Activated CD8-positive, alpha-beta T cell treated with anti-CD3 and anti-CD28 coated beads for 36 hours (primary cell): Measurements from ENCODE around the gene NELFA. TPM values are rescaled to one million over a fixed set of nuclear protein-coding genes. Genes with fewer than 3 reads are reported as not detected.

Experiments
- ATAC-seq: fragments of 200-7000 bp; cut with Tn5 transposase; one replicate; pipeline ENCODE4 v1.10.0; 2021; ENCODE audit warnings: mild to moderate bottlenecking, moderate library complexity
- CTCF ChIA-PET: fragments of 350-600 bp; sonication (Branson Sonifier 250); formaldehyde crosslinking; loops from one replicate; lab custom pipeline; 2021; ENCODE audit warnings: antibody characterized with exemption; lab: Charles Lee
- POLR2A ChIA-PET: fragments of 350-600 bp; sonication (Branson Sonifier 250); formaldehyde crosslinking; loops from one replicate; lab custom pipeline; 2021; ENCODE audit warnings: antibody characterized with exemption; lab: Charles Lee
- DNase-seq: peaks from one replicate; pipeline ENCODE4 v3.0.0-alpha.2; 2020
- H3K27ac Mint-ChIP-seq: one replicate; pipeline ENCODE4 v1.8.0; 2021; ENCODE audit warnings: mild to moderate bottlenecking, mixed read lengths
- H3K27me3 Mint-ChIP-seq: one replicate; pipeline ENCODE4 v1.8.0; 2021; ENCODE audit warnings: mixed read lengths
- H3K36me3 Mint-ChIP-seq: one replicate; pipeline ENCODE4 v1.8.0; 2021; ENCODE audit warnings: low read depth, mixed read lengths
- H3K4me1 Mint-ChIP-seq: one replicate; pipeline ENCODE4 v1.8.0; 2021; ENCODE audit warnings: low read depth, mixed read lengths
- H3K4me3 Mint-ChIP-seq: one replicate; pipeline ENCODE4 v1.8.0; 2021; ENCODE audit warnings: mild to moderate bottlenecking, moderate library complexity, mixed read lengths
- H3K9me3 Mint-ChIP-seq: one replicate; pipeline ENCODE4 v1.8.0; 2021; ENCODE audit warnings: mixed read lengths
- CTCF ChIP-seq: fragments of 200-600 bp; IDR thresholded peaks from one replicate; pipeline ENCODE4 v1.8.0; 2022; ENCODE audit warnings: antibody characterized with exemption, mild to moderate bottlenecking
- intact Hi-C: fragments of 100-400 bp; cut with micrococcal nuclease; formaldehyde crosslinking; loops from one replicate; pipeline ENCODE4 v1.10.0; 2022
- total RNA-seq, 2 experiments: library from RNA; stranded (reverse); gene quantifications; one replicate each; pipeline ENCODE4 v1.2.3, GENCODE V29; 2021

The NELFA gene
- total RNA-seq, 2 experiments from 2014 or later = 43.9 to 46.3 TPM

- ChIA-PET CTCF (interaction anchor here (0.9 kb wide), 1 partner anchor 65 kb away, joined by 3 read pairs; no protein-coding TSS in a partner anchor), POLR2A (interaction anchor here (1.2 kb wide), 1 partner anchor 14 kb away, joined by 4 read pairs; no protein-coding TSS in a partner anchor)
- intact Hi-C loops = no loop called here
- no peak for DNase-seq
- no peak overlapping the region for H3K27ac Mint-ChIP-seq
- no peaks in the 10 kb centered on the region for H3K9me3 Mint-ChIP-seq
- peaks cover 60% of the 10 kb centered on the region for H3K36me3 Mint-ChIP-seq
- H3K4me1 Mint-ChIP-seq = no peaks in the 10 kb centered on the region
- no peak for ATAC-seq
- no peak overlapping the region for H3K4me3 Mint-ChIP-seq
- H3K27me3 Mint-ChIP-seq = no peaks in the 10 kb centered on the region
- no peak for TF ChIP-seq CTCF
Measured at GRCh38 chr4:1973218-1973617, 35.6 kb downstream of the NELFA start.

GRCh38 chr4:1972414-1972813, 36.4 kb downstream of the NELFA start:
- H3K27ac Mint-ChIP-seq = no peak overlapping the region
- no peak for DNase-seq
- no peak for ATAC-seq
- ChIA-PET CTCF (interaction anchor here (0.9 kb wide), 1 partner anchor 64 kb away, joined by 3 read pairs; no protein-coding TSS in a partner anchor), POLR2A (interaction anchor here (0.5 to 1.2 kb wide), 3 partner anchors 15 to 261 kb away, joined by 3 to 5 read pairs (median 4); no protein-coding TSS in a partner anchor)
- H3K27me3 Mint-ChIP-seq = no peaks in the 10 kb centered on the region
- no peaks in the 10 kb centered on the region for H3K4me1 Mint-ChIP-seq
- H3K4me3 Mint-ChIP-seq = no peak overlapping the region
- no peaks in the 10 kb centered on the region for H3K9me3 Mint-ChIP-seq
- no peak for TF ChIP-seq CTCF
- intact Hi-C loops = no loop called here
- peaks cover 60% of the 10 kb centered on the region for H3K36me3 Mint-ChIP-seq

- intact Hi-C loops = no loop called here
- Mint-ChIP-seq H3K4me1 (no peaks in the 10 kb centered on the region), H3K27ac (no peak overlapping the region), H3K4me3 (no peak overlapping the region), H3K36me3 (peaks cover 61% of the 10 kb centered on the region), H3K9me3 (no peaks in the 10 kb centered on the region), H3K27me3 (no peaks in the 10 kb centered on the region)
- ChIA-PET CTCF (no interaction called here), POLR2A (interaction anchor here (0.8 kb wide), 1 partner anchor 261 kb away, joined by 3 read pairs; no protein-coding TSS in a partner anchor)
- DNase-seq (no peak), ATAC-seq (no peak)
- TF ChIP-seq CTCF = no peak
Measured at GRCh38 chr4:1971456-1972200, 37.1 kb downstream of the NELFA start.

GRCh38 chr4:1970926-1971325, 37.8 kb downstream of the NELFA start:
- H3K36me3 Mint-ChIP-seq = peaks cover 57% of the 10 kb centered on the region
- H3K4me1 Mint-ChIP-seq = peaks cover 3% of the 10 kb centered on the region
- intact Hi-C loops = no loop called here
- H3K27ac Mint-ChIP-seq = no peak overlapping the region
- ChIA-PET CTCF (no interaction called here), POLR2A (no interaction called here)
- DNase-seq (no peak), ATAC-seq (no peak)
- no peak overlapping the region for H3K4me3 Mint-ChIP-seq
- no peaks in the 10 kb centered on the region for H3K27me3 Mint-ChIP-seq
- no peak for TF ChIP-seq CTCF
- H3K9me3 Mint-ChIP-seq = no peaks in the 10 kb centered on the region
